Posterior cingulate gyrus (tissue), 11 donors: Measurements from ENCODE around the gene ZG16.
A peak's percentile ranks its signal among the peaks of the same experiment; 100 is the strongest.

ENCODE experiments used
- DNase-seq, 10 donors: peaks; one replicate each; pipeline versions ENCODE4 v3.0.0 to v3.0.0-alpha.2; 2020 to 2021; ENCODE audit warnings: mixed read lengths in 3 of 10
- intact Hi-C: fragments of 100-400 bp; cut with DNase I; formaldehyde crosslinking; loops from one replicate; pipeline ENCODE4 v1.15.1; 2023

The ZG16 gene

GRCh38 chr16:29806641-29807425, 28.8 kb downstream of the ZG16 start:
- intact Hi-C loops = loop anchor here (1.0 to 2.0 kb wide), 2 partner anchors 41 to 94 kb away; partner anchors contain the start of gene ASPHD1
- peak in 3 of 10 donors; percentile 58 to 81 (median 68) for DNase-seq

- intact Hi-C loops = loop anchor here (1.0 to 2.0 kb wide), 2 partner anchors 41 to 93 kb away; partner anchors contain the start of gene ASPHD1
- peak; percentile 79 to 98 (median 86) for DNase-seq
These were observed 29.6 kb downstream of the ZG16 start for GRCh38 chr16:29807426-29808218.

GRCh38 chr16:29808219-29808900, 30.3 kb downstream of the ZG16 start:
- DNase-seq = peak in 2 of 10 donors; percentile 29 to 65
- intact Hi-C loops = no loop called here

GRCh38 chr16:29809031-29809747, 31.1 kb downstream of the ZG16 start:
- intact Hi-C loops = no loop called here
- peak in 1 of 10 donors; percentile 66 for DNase-seq

GRCh38 chr16:29809850-29810698, 32.0 kb downstream of the ZG16 start:
- peak in 3 of 10 donors; percentile 85 to 90 (median 86) for DNase-seq
- intact Hi-C loops = loop anchor here (10.0 kb wide), 1 partner anchor 185 kb away; the partner anchor contains the start of genes HIRIP3 and INO80E

- intact Hi-C loops = loop anchor here (10.0 kb wide), 1 partner anchor 184 kb away; the partner anchor contains the start of genes HIRIP3 and INO80E
- no peak for DNase-seq
These were observed 32.7 kb downstream of the ZG16 start for GRCh38 chr16:29810699-29811169.

GRCh38 chr16:29811170-29811895, 33.3 kb downstream of the ZG16 start:
- peak; percentile 84 to 99 (median 92) for DNase-seq
- intact Hi-C loops = loop anchor here (10.0 kb wide), 1 partner anchor 183 kb away; the partner anchor contains the start of genes HIRIP3 and INO80E

GRCh38 chr16:29811896-29812665, 34.0 kb downstream of the ZG16 start, which contains the start of gene PRRT2:
PRRT2 (plus strand) TSS chr16:29812193; CDS start chr16:29813055, 862 bp downstream.
- intact Hi-C loops = loop anchor here (10.0 kb wide), 1 partner anchor 183 kb away; the partner anchor contains the start of genes HIRIP3 and INO80E

GRCh38 chr16:29812754-29813643, 34.9 kb downstream of the ZG16 start:
- DNase-seq = peak in 2 of 10 donors; percentile 85 to 88
- intact Hi-C loops = loop anchor here (10.0 kb wide), 1 partner anchor 182 kb away; the partner anchor contains the start of genes HIRIP3 and INO80E

More at GRCh38 chr16:29811896-29812665, 34.0 kb downstream of the ZG16 start, which contains the start of gene PRRT2:
- DNase-seq = peak in 9 of 10 donors; percentile 67 to 97 (median 84)

- intact Hi-C loops = loop anchor here (10.0 kb wide), 1 partner anchor 181 kb away; the partner anchor contains the start of genes HIRIP3 and INO80E
- peak in 2 of 10 donors; percentile 64 to 68 for DNase-seq
These were observed 35.8 kb downstream of the ZG16 start for GRCh38 chr16:29813644-29814562.

- intact Hi-C loops = loop anchor here (10.0 kb wide), 1 partner anchor 180 kb away; the partner anchor contains the start of genes HIRIP3 and INO80E
- DNase-seq = peak in 2 of 10 donors; percentile 74 to 77
These were observed 36.5 kb downstream of the ZG16 start for GRCh38 chr16:29814592-29814991.

- peak in 2 of 10 donors; percentile 75 to 78 for DNase-seq
- intact Hi-C loops = loop anchor here (1.0 to 10.0 kb wide), 3 partner anchors 48 to 207 kb away; partner anchors contain the start of genes C16orf92, CDIPT, HIRIP3 and INO80E
These were observed 37.1 kb downstream of the ZG16 start for GRCh38 chr16:29815032-29815721.
